Body of pancreas (tissue), 4 donors: Measurements from ENCODE around the gene FCAMR.

Experiments used
- POLR2A ChIP-seq, 3 donors: fragments of 450-650 bp; IDR thresholded peaks; one replicate each; pipeline ENCODE4 v1.6.1; 2016; ENCODE audit warnings: antibody characterized with exemption in 3 of 3, mild to moderate bottlenecking in 2 of 3
- TF ChIP-seq, protein P1 (sequence below), 7 experiments: fragments of 450-650 bp in 4 of 7; fragments of 200-600 bp in 3 of 7; sonication (generic) in 3 of 7; IDR thresholded peaks; one replicate each; pipeline ENCODE4 v1.5.1; 2016 to 2019; ENCODE audit warnings: antibody characterized with exemption in 7 of 7

DNA sequence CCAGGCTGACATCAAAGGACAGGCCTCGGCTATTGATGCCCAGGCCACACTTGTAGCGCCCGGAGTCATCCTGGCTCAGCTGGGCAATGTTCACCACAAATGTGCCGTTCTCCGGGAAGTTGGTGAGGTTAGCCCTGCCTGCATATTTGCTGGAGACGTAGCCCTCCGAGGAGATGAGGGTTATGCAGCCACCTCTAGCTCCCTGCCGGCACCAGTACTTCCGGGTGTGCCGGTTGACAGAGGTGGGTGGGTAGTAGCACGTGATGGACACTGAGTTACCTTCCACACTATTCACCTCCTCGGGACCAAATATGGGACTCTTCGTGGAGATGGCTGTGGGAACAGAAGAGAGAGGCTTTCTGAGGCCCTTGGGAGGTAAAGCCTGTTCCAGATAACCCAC is 31.1 kb downstream of the FCAMR start:
- TF ChIP-seq, protein P1, sequence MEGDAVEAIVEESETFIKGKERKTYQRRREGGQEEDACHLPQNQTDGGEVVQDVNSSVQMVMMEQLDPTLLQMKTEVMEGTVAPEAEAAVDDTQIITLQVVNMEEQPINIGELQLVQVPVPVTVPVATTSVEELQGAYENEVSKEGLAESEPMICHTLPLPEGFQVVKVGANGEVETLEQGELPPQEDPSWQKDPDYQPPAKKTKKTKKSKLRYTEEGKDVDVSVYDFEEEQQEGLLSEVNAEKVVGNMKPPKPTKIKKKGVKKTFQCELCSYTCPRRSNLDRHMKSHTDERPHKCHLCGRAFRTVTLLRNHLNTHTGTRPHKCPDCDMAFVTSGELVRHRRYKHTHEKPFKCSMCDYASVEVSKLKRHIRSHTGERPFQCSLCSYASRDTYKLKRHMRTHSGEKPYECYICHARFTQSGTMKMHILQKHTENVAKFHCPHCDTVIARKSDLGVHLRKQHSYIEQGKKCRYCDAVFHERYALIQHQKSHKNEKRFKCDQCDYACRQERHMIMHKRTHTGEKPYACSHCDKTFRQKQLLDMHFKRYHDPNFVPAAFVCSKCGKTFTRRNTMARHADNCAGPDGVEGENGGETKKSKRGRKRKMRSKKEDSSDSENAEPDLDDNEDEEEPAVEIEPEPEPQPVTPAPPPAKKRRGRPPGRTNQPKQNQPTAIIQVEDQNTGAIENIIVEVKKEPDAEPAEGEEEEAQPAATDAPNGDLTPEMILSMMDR (IDR thresholded peaks at IDR 0.05) = no peak
- TF ChIP-seq POLR2A (IDR thresholded peaks at IDR 0.05) = no peak
